ENCODE results near the gene TBCD.

TBCD gene

DNA sequence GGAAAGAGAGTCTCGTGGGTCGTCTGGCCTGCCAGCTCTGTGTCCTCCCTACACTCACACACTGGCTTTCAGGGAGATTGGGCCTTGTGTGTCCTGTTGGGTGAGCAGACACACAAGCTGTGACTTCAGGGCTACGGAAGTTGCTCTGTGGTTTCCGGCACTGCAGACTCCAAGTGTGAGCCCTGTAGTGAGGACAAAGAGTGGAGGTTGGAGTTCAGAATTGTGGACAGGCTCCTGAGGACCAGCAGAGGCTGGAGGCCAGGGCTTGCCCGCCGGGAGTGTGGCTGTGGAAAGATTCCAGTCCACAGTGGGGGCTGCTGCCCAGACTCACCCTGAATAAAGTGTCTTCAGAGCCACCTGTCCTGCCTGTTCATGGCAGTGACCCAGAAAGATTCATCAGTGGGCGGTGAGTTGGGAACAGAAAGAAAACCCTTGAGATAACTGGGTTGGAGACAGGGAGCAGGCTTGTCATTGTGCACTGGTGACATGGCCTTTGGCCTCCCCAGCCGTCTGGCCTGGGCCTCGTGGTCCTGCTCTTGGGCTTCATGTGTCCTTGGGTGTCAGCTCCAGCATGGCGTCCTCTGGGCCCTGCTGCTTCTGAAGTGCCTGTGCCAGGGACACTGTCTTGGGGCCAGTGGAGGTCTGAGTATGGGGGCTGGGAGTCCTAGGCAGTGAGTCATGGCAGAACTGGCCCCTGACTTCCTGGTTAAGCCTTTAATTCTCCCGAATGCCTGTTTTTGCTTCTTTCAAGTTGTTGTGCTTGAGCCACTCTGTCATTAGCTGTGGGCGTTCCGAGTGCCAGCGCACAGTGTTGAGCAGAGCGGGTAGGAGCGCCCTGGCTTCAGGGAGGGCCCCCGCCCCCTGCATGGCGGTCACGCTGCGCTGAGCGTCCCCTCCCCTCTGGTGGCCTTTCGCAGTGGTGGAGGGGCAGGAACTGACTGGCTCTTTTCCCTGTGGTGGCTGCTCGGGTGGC, 107.9 kb downstream of the TBCD start:
- H3K36me3 Mint-ChIP-seq = peaks cover 6% of the 10 kb centered on the region
- no peaks in the 10 kb centered on the region for H3K27me3 Mint-ChIP-seq
- peak; percentile 23 for ATAC-seq (ENCODE audit: low read depth)
- H3K4me1 Mint-ChIP-seq = peaks cover 30% of the 10 kb centered on the region
- H3K9me3 Mint-ChIP-seq = no peaks in the 10 kb centered on the region
- H3K27ac Mint-ChIP-seq = no peak overlapping the region
- peak in 1 of 2 donors; percentile 36 for DNase-seq (ENCODE audit: low spot score in 2 of 2)
- H3K4me3 Mint-ChIP-seq = peak overlapping the region; percentile 69

DNA sequence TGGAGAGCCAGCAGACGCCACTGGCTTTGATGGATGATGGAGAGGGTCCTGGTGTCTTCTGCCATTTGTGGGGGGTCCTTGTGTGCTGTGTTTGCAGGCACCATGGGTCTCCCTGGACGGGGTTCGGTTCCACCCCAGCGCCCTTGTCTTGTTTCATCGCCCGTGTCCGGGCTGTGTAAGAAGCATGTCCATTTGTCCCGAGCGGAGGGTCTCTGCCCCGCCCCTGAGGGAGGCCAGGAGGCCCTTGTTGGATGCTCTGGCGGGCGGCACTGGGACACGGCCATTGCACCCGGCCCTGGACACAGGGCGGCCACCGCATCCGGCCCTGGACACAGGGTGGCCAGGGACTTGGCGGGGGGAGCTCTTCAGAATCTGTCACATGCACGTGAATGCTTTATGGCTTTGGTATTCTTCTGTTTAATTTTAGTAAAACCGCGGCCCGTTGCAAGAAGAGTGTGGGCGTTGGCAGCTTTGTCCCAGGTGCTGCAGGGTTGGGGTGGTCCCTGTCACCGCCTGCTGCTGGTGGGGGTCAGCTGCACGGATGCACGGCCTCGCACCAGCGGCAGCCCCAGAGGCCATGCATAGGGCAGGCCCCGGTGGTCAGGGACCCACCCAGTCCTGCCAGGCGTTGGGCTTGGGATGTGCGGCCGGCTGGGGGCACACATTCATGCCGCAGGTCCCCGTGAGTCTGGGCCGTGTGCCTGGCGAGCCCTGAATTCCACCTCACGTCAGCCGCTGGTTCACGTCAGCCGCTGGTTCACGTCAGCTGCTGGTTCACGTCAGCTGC, 108.9 kb downstream of the TBCD start:
- Mint-ChIP-seq H3K4me3 (no peak overlapping the region), H3K9me3 (no peaks in the 10 kb centered on the region), H3K4me1 (peaks cover 37% of the 10 kb centered on the region), H3K27me3 (no peaks in the 10 kb centered on the region), H3K27ac (no peak overlapping the region), H3K36me3 (peaks cover 6% of the 10 kb centered on the region)
- DNase-seq (ENCODE audit: low spot score in 2 of 2) (no peak), ATAC-seq (ENCODE audit: low read depth) (no peak)

DNA sequence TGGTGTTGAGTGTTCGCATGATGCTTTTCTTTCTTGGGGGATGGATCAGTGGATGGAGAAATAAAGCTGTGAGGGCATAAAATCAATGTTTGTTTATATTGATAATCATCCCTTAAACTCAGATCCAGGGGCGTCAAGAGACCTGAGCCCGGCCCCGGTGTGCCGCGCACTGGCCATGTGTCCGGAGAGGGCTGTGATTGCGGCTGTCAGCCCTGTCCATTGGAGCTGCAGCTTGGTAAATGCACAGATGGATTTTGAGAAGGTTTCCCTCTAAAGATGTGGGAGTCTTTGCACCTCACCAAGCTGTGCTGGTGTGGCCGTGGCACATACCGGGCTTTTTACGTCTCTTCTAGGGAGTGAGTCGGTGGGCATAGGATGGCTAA, 109.5 kb downstream of the TBCD start:
- no peak overlapping the region for H3K4me3 Mint-ChIP-seq

DNA sequence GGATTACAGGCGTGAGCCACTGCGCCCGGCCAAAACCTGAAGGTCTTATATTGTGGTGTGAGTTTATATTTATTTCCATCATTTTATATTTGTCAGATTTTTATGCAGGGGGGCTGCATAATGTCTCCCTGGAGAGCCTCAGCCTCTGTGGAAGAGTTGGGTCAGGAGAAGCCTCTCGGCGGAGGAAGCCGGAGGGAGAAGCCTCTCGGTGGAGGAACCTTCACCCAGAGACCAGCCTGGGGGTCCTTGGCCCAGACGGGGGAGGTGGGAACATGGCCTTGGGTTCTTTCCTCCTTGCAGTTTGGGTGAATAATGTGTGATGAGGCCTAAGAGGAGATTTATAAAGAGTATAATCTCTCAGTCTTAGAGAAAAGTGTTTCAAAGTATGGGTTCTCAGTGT, 110.3 kb downstream of the TBCD start:
- ATAC-seq (ENCODE audit: low read depth) (no peak), DNase-seq (ENCODE audit: low spot score in 2 of 2) (no peak)
- Mint-ChIP-seq H3K27me3 (no peaks in the 10 kb centered on the region), H3K4me3 (no peak overlapping the region), H3K36me3 (peaks cover 5% of the 10 kb centered on the region), H3K9me3 (no peaks in the 10 kb centered on the region), H3K4me1 (peaks cover 37% of the 10 kb centered on the region), H3K27ac (no peak overlapping the region)

More for the DNA sequence above, 109.5 kb downstream of the TBCD start:
- no peak overlapping the region for H3K27ac Mint-ChIP-seq
- peaks cover 6% of the 10 kb centered on the region for H3K36me3 Mint-ChIP-seq
- H3K27me3 Mint-ChIP-seq = no peaks in the 10 kb centered on the region
- ATAC-seq (ENCODE audit: low read depth) = no peak
- H3K9me3 Mint-ChIP-seq = no peaks in the 10 kb centered on the region
- peaks cover 37% of the 10 kb centered on the region for H3K4me1 Mint-ChIP-seq
- no peak for DNase-seq (ENCODE audit: low spot score in 2 of 2)

DNA sequence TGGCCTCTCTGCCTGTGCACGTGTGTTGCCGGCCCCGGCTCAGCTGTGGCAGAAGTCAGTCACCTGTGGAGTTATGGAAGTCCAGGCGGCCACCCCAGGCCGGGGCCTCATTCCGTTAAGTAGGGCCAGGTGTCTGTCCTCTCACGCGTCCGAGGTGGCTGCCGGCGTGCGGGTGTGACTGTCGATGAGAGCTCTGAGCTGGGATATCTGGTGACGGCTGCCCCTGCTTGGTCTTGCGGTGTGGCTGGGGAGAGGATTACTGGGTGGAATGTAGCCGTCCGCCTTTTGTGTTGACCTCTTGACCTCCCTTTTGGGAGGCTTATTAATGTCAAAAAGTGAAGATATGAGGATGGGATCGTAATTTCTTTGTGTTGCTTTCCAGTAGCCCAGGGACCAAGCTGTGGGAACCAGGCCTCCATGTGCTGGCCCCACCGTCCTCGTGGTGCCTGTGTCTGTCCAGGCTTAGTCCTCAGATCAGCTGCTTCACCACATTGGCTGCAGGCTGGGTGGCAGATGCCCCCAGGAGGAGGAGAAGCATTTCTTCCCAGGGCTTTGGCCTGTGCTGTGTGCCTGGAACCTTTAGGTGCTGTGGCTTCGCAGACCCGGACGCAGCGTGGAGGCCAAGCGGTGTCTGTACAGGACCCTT, 111.0 kb downstream of the TBCD start:
- H3K4me3 Mint-ChIP-seq = no peak overlapping the region
- peaks cover 37% of the 10 kb centered on the region for H3K4me1 Mint-ChIP-seq
- ATAC-seq (ENCODE audit: low read depth) (no peak), DNase-seq (ENCODE audit: low spot score in 2 of 2) (no peak)
- H3K27me3 Mint-ChIP-seq = no peaks in the 10 kb centered on the region
- H3K27ac Mint-ChIP-seq = peak overlapping the region; percentile 58
- no peaks in the 10 kb centered on the region for H3K9me3 Mint-ChIP-seq
- peaks cover 3% of the 10 kb centered on the region for H3K36me3 Mint-ChIP-seq

DNA sequence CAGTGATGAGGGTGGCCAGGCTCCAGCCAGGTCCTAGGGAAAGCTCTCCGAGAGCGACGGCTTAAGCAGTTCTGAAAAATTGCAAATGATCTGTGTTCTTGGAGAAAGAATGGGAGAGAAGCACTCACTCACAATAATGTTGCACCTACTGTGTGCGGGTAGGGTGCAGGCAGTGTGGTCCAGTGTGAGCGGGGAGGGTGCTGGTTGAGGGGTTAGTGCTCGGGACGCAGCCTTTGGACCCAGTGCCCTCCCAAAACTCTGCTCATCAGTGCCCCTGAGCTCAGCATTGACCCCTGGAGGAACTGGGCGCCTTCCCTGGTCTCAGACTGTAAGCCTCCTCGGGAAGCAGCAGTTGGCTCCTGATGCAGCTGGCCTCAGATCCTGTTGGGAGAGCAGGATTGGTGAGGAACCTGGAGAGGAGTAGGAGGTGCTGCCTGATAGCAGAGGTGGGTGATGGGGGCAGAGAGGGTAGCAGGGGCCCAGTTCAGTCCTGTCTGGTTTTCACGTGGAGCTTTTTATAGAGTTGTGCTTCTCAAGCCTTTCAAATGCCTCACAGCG, 111.6 kb downstream of the TBCD start:
- DNase-seq (ENCODE audit: low spot score in 2 of 2) = no peak
- no peak for ATAC-seq (ENCODE audit: low read depth)
- Mint-ChIP-seq H3K4me3 (peak overlapping the region; percentile 74), H3K27ac (peak overlapping the region; percentile 94), H3K4me1 (peaks cover 37% of the 10 kb centered on the region), H3K36me3 (peaks cover 3% of the 10 kb centered on the region), H3K27me3 (no peaks in the 10 kb centered on the region), H3K9me3 (no peaks in the 10 kb centered on the region)

DNA sequence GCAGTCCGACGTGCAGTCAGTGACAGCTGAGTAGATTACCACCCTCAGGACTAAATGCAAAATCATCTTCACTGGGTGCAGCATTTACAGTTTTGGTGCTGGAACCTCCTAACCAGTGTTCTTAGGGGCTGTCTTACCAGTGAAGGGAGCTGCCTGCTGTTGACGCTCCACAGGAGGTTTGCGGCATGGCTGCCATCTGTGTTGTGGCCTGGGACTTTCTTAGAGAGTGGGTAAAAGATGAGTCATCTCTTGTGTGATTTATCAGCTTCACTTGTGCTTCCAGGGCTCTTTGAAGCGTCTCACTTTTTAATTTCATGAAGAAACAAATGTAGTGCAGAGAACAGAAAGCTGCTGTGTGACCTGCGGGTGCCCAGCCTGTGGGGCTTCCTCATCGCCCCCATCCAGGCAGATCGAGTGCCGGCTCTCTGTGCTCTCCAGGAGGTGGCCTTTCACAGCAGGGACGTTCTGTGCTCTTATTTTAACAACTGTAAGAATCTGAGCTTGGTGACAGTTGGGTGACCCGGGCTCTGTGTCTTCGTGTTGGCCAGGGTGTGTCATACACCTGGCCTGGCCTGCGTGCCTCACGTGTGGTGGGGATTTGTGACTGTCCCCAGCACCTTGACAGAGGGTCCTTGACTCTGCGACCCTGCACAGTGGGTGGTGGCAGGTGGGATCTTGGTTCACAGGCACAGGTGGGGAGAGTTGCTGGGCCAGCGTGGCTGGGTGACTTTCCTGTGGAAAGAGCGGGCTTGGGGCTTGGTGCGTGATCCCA, 112.3 kb downstream of the TBCD start:
- Mint-ChIP-seq H3K27ac (peak overlapping the region; percentile 94), H3K4me3 (peak overlapping the region; percentile 74), H3K4me1 (peaks cover 41% of the 10 kb centered on the region), H3K9me3 (no peaks in the 10 kb centered on the region), H3K36me3 (peaks cover 3% of the 10 kb centered on the region), H3K27me3 (no peaks in the 10 kb centered on the region)
- ATAC-seq (ENCODE audit: low read depth) (peak; percentile 93), DNase-seq (ENCODE audit: low spot score in 2 of 2) (peak; percentile 52 to 73)

DNA sequence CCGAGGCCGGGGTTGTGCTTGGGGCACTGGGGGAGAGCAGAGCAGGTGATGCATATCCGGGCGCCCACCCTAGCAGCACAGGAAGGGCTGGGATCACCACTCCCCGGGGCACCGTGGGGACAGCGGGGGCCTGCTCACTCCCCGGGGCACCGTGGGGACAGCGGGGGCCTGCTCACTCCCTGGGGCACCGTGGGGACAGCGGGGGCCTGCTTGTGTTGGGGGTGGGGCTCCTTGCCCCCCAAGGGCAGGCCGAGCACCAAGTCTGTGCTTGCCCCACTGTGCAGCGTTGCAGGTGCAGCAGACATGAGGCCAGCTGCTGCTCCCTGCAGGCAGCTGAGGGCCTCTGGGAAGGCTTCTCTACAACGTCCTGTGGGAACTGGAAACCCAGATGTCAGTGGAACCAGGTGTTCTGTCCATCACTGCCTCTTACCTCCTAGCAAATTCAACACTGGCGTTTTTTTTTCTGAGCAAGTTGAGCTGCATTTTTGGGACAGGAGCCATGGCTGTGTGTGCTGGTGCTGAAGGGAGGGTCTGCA, 112.9 kb downstream of the TBCD start:
- DNase-seq (ENCODE audit: low spot score in 2 of 2) (no peak), ATAC-seq (ENCODE audit: low read depth) (no peak)
- Mint-ChIP-seq H3K9me3 (no peaks in the 10 kb centered on the region), H3K4me3 (peak overlapping the region; percentile 74), H3K4me1 (peaks cover 39% of the 10 kb centered on the region), H3K27ac (peak overlapping the region; percentile 94), H3K27me3 (no peaks in the 10 kb centered on the region), H3K36me3 (peaks cover 3% of the 10 kb centered on the region)

DNA sequence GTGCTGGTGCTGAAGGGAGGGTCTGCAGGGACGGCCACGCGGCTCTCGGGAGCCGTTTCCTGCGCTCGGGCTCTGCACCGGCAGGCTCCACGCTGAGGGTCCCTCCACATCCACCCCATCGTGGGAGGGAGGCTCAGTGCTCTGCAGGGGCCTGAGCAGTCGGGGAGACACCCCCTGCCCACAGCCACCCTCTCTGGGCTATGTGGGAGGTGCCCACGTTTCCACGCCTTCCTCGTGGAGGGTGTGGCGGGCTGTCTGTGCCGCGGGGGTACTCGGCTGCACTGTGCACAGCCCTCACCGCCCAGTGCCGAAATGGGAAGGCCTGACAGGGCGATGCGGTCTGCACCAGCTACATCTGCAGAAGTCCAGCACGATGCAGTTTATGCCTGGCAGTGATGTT, 113.4 kb downstream of the TBCD start:
- DNase-seq (ENCODE audit: low spot score in 2 of 2) = no peak
- H3K4me3 Mint-ChIP-seq = no peak overlapping the region
- no peak for ATAC-seq (ENCODE audit: low read depth)

DNA sequence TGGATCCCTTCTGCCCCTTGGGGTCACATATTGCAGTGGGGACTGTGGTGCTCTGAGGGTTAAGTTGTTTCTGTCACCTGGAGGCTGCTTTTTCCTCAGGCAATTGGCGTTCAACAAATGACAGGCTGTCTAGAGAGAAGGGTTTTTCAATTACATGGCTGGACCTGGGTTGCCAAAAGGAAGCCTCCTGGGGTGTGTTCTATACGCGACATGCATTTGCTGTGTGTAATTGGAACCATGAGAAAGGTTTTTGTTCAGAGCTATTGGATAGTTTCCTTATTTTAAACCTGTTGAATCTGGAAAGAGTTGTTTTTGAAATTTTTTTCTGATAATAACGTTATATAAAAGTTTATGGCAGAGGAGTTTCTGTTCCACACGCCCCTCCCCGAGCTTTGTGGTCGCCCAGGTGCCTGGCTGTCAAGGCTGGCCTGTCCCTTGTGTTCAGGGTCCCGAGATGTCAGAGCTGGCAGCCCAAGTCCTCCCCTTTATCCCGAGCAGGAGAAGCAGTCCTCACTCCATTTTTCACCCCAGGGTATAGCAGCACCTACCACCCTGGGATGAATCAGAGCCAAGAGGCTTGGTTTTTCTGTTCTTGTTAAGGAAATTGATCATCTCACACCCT, 114.0 kb downstream of the TBCD start:
- no peaks in the 10 kb centered on the region for H3K9me3 Mint-ChIP-seq
- peak overlapping the region; percentile 38 for H3K27ac Mint-ChIP-seq
- ATAC-seq (ENCODE audit: low read depth) = no peak
- H3K27me3 Mint-ChIP-seq = no peaks in the 10 kb centered on the region
- H3K4me3 Mint-ChIP-seq = no peak overlapping the region
- DNase-seq (ENCODE audit: low spot score in 2 of 2) = no peak
- H3K36me3 Mint-ChIP-seq = peaks cover 7% of the 10 kb centered on the region
- H3K4me1 Mint-ChIP-seq = peaks cover 42% of the 10 kb centered on the region

More for the DNA sequence above, 113.4 kb downstream of the TBCD start:
- Mint-ChIP-seq H3K27me3 (no peaks in the 10 kb centered on the region), H3K9me3 (no peaks in the 10 kb centered on the region), H3K4me1 (peaks cover 39% of the 10 kb centered on the region), H3K36me3 (peaks cover 5% of the 10 kb centered on the region), H3K27ac (peak overlapping the region; percentile 38)

DNA sequence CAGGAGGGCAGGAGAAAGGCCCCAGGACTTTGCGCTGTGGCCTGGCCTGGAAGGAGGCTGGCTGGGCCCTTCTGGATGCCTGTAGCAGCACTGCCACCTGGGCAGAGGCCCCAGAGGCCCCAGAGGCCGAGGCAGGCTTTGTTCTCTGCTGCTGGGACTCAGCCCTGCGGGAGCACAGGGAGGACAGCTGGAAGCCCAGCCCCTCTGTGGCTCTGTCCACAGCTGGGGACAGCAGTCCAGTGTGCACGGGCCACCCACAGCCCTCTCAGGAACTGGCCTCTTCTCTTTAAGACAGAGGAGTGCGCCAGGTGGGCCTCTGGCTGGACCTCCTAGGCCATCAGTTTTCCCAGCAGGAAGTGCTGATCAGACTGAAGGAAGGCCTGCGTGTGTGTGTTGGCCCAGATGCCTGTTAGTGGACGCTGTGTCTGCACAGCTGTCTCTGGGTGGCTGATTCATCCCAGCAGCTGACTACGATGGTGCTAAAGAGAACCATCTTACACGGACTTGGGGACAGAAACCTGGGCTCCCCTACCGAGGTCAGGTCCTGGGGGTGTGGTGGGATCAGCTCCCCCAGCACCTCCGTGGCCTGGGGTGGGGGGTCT, 114.8 kb downstream of the TBCD start:
- H3K9me3 Mint-ChIP-seq = no peaks in the 10 kb centered on the region
- ATAC-seq (ENCODE audit: low read depth) (no peak), DNase-seq (ENCODE audit: low spot score in 2 of 2) (no peak)
- H3K27ac Mint-ChIP-seq = no peak overlapping the region
- H3K36me3 Mint-ChIP-seq = peaks cover 7% of the 10 kb centered on the region
- H3K27me3 Mint-ChIP-seq = no peaks in the 10 kb centered on the region
- peaks cover 40% of the 10 kb centered on the region for H3K4me1 Mint-ChIP-seq
- H3K4me3 Mint-ChIP-seq = no peak overlapping the region

DNA sequence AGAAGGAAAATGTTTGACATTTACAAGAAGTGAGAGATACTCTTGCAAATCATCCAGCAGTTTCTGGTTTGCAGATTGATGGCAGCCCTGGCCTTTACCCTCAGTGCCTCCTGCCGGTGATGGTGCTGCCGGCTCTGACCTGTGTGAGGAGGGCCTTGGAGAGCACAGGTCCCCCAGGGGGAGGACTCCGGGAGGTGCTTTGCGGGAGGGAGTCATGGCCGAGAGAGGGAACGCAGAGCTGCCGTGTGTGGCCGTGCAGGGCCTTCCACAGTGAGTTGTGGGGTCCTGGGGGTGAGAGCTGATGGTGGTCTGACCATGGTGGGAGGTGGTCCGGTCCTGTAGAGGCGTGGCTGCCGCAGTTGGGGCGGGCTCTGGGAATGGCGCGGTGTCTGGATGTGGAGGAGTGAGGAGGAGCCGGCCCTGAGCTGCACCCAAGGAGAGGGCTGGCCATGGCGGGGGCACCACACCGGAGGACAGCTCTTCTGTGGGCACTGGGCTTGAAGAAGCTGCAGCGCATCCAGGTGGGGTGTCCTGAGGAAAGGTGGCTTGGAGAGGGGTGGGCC, 116.0 kb downstream of the TBCD start:
- ATAC-seq (ENCODE audit: low read depth) (no peak), DNase-seq (ENCODE audit: low spot score in 2 of 2) (no peak)
- no peak overlapping the region for H3K27ac Mint-ChIP-seq
- no peaks in the 10 kb centered on the region for H3K9me3 Mint-ChIP-seq
- peaks cover 45% of the 10 kb centered on the region for H3K4me1 Mint-ChIP-seq
- H3K27me3 Mint-ChIP-seq = no peaks in the 10 kb centered on the region
- H3K36me3 Mint-ChIP-seq = peaks cover 4% of the 10 kb centered on the region
- H3K4me3 Mint-ChIP-seq = no peak overlapping the region

Measured in memory B cell (primary cell).